Neutrophil (primary cell): ENCODE measurements around the gene TSPAN9.

Experiments
- H3K27ac ChIP-seq: fragments of 200-600 bp; sonication (generic); 2 replicates; pipeline ENCODE4 v1.5.1; 2016; ENCODE audit warnings: mild to moderate bottlenecking, moderate library complexity
- H3K27me3 ChIP-seq: fragments of 200-600 bp; sonication (generic); 2 replicates; pipeline ENCODE4 v1.6.0; 2016; ENCODE audit warnings: mild to moderate bottlenecking
- H3K36me3 ChIP-seq: fragments of 200-600 bp; sonication (generic); 2 replicates; pipeline ENCODE4 v1.5.1; 2017
- H3K4me1 ChIP-seq, 2 experiments: fragments of 200-600 bp in 1 of 2; sonication (generic) in 1 of 2; 1 replicate in 1 of 2; 2 replicates in 1 of 2; pipeline versions ENCODE4 v1.5.1 to v1.6.1; 2013 to 2016; ENCODE audit warnings: low read depth in 1 of 2, low read length in 1 of 2, mild to moderate bottlenecking in 1 of 2, moderate library complexity in 1 of 2; ENCODE audit not compliant: control insufficient read depth in 1 of 2, insufficient read depth in 1 of 2
- H3K4me3 ChIP-seq, 2 experiments: fragments of 200-600 bp in 1 of 2; sonication (generic) in 1 of 2; 1 replicate in 1 of 2; 2 replicates in 1 of 2; pipeline ENCODE4 v1.5.1; 2013 to 2016; ENCODE audit warnings: low read depth in 1 of 2, low read length in 1 of 2, mild to moderate bottlenecking in 1 of 2, moderate library complexity in 1 of 2
- H3K9me3 ChIP-seq: fragments of 200-600 bp; sonication (generic); 2 replicates; pipeline ENCODE4 v1.5.1; 2016
- TF ChIP-seq, protein P1 (sequence below): fragments of 200-600 bp; sonication (generic); IDR thresholded peaks from 2 replicates; pipeline ENCODE4 v1.5.1; 2016; ENCODE audit warnings: antibody characterized with exemption

Gene TSPAN9

DNA sequence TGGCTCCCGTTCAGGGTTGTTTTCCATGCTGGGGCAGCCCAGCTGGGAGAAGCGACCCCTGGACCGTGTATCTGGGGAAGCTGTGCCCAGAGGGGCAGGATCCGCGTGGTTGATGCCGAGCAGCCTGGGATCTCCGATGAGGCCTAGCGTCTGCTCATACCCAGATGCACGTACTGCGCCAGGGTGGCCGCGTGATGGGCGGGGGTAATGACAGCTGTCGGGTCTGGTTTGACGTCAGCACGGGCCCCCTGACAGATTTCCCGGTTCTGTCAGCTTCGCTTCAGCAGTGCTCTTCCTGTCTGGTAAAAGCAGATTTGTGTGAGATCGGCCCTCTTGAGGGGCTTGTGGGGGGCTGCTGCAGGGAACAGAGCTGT, 147.3 kb downstream of the TSPAN9 start:
- Histone ChIP-seq H3K4me3 (no peak overlapping the region), H3K9me3 (no peaks in the 10 kb centered on the region), H3K27ac (no peak overlapping the region), H3K4me1 (no peaks in the 10 kb centered on the region), H3K27me3 (peaks cover 18% of the 10 kb centered on the region), H3K36me3 (no peaks in the 10 kb centered on the region)
- TF ChIP-seq, protein P1, sequence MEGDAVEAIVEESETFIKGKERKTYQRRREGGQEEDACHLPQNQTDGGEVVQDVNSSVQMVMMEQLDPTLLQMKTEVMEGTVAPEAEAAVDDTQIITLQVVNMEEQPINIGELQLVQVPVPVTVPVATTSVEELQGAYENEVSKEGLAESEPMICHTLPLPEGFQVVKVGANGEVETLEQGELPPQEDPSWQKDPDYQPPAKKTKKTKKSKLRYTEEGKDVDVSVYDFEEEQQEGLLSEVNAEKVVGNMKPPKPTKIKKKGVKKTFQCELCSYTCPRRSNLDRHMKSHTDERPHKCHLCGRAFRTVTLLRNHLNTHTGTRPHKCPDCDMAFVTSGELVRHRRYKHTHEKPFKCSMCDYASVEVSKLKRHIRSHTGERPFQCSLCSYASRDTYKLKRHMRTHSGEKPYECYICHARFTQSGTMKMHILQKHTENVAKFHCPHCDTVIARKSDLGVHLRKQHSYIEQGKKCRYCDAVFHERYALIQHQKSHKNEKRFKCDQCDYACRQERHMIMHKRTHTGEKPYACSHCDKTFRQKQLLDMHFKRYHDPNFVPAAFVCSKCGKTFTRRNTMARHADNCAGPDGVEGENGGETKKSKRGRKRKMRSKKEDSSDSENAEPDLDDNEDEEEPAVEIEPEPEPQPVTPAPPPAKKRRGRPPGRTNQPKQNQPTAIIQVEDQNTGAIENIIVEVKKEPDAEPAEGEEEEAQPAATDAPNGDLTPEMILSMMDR: no peak

DNA sequence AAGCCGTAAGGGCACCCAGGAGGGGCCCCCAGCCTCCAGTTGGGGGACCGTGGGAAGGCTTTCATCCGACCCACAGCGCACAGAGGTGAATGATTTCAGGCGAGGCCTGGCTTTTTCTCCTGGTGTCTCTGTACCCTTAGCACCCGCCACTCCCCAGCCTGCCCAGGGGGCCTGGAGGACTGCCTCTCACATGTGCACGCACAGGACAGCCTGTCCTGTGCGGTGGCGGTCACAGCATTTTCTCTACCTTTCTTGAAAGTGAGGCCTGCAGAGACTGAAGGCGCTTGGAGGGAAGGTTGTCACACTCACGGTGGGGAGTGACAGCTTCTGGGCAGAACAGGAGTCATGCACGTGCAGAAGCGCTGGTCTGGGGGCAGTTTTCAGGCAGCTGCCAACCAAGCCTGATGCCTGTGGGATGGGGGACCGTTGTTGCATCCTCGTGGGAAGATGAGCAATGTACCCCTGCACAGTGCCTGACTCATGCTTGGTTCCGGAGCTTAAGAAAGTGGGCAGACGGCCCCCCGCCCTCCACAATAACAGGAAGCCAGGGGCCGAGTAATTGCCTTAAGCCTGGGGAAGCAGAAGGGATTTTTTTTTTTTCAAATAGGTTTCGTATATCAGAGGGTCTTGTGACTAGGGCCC, 148.1 kb downstream of the TSPAN9 start:
- Histone ChIP-seq H3K27me3 (peaks cover 18% of the 10 kb centered on the region), H3K27ac (no peak overlapping the region), H3K4me3 (no peak overlapping the region), H3K9me3 (no peaks in the 10 kb centered on the region), H3K36me3 (no peaks in the 10 kb centered on the region), H3K4me1 (no peaks in the 10 kb centered on the region)
- TF ChIP-seq, protein P1: no peak

DNA sequence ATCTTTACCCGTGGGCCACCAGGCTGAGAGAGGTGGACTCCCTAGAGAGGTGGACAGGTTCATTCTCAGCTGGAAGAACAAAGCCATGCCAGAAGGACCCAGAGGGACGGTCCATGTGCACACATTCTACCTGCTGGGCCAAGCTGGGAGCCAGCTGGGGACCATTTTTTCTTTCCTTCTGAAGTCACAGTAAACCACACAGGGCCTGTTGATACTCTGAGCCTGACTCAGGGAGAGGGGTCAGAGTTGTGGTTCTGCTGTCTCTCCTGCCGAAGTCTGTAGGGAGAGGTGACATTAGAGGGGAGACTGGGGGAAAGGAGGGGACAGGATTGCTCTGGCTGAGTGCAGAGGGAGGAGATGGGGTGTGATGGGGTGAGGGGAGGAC, 148.6 kb downstream of the TSPAN9 start:
- Histone ChIP-seq H3K9me3 (no peaks in the 10 kb centered on the region), H3K27me3 (peaks cover 18% of the 10 kb centered on the region), H3K27ac (no peak overlapping the region), H3K4me3 (no peak overlapping the region), H3K4me1 (no peaks in the 10 kb centered on the region), H3K36me3 (no peaks in the 10 kb centered on the region)
- TF ChIP-seq, protein P1: no peak

DNA sequence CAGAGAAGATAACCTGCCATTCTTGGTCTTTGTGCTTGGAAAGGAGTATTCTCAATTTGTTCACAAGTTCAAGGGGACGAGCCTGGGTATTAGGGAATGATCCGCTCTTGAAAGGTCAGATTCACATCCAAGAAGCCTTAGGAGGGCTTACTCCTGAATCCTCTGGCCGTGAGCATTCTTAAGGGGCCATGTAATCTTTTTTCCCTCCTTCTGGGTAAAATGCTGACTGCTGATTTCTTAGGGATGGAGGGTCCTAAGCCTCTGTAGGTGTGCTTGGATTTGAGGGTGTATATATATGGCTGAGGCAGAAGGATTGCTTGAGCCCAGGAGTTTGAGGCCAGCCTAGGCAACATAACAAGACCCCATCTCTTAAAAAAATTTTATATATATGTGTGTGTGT, 149.1 kb downstream of the TSPAN9 start:
- H3K4me3 ChIP-seq: no peak overlapping the region
- H3K4me1 ChIP-seq: no peaks in the 10 kb centered on the region
- no peak overlapping the region for H3K27ac ChIP-seq
- no peaks in the 10 kb centered on the region for H3K36me3 ChIP-seq
- TF ChIP-seq, protein P1: no peak
- H3K9me3 ChIP-seq: no peaks in the 10 kb centered on the region
- peaks cover 18% of the 10 kb centered on the region for H3K27me3 ChIP-seq

DNA sequence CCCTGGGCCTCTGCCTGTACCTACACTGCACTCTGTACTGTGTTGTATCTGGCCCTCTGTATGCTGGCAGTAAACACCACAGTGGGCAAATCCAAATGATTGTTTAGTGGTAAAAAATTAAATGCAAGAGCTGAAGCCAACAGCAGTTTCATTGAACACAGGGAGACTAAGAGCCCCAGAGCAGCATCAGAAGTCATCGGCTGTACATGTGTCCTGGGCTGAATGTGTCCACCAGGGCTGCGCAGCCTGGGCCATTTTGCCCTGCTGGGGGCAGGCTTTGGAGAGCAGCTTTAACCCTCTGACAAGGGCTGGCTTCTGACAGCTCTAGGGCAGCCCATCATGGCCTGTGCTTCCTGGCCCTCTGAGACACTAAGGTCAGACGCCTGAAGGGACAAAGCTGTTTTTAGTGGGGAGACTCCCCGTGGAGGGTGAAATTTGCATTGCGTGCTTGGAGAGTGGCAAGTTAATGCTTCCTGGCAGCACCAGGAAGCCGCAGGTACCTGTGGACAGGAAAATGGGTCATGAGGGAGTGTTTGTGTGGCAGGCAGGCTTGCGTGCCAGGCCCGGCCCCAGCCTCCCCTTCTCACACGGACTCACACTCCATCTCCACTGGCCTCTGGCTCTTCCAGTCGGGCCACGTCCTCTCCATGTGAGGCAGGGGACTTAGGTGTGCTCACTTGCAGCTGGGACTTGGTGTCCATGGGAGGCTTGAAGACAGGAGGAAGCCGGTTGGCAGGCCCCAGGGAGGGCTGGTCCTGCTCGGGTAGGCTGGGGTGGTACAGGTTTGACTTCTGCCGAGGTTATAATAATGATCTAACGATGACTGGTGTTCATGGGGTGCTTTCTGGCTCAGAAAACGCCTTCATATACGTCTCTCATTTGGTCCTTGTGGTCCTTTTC, 150.1 kb downstream of the TSPAN9 start:
- Histone ChIP-seq H3K27me3 (peaks cover 18% of the 10 kb centered on the region), H3K9me3 (no peaks in the 10 kb centered on the region), H3K4me1 (no peaks in the 10 kb centered on the region), H3K36me3 (no peaks in the 10 kb centered on the region), H3K4me3 (no peak overlapping the region), H3K27ac (no peak overlapping the region)
- TF ChIP-seq, protein P1: no peak
